GM18498 (cell line): Measurements from ENCODE around the gene AMBRA1.

ENCODE experiments used
- ATAC-seq: cut with Tn5 transposase; IDR thresholded peaks from one replicate; pipeline ENCODE4 v1.9.1; 2021; ENCODE audit warnings: mild to moderate bottlenecking, moderate library complexity; ENCODE audit not compliant: unreplicated experiment

AMBRA1 gene

DNA sequence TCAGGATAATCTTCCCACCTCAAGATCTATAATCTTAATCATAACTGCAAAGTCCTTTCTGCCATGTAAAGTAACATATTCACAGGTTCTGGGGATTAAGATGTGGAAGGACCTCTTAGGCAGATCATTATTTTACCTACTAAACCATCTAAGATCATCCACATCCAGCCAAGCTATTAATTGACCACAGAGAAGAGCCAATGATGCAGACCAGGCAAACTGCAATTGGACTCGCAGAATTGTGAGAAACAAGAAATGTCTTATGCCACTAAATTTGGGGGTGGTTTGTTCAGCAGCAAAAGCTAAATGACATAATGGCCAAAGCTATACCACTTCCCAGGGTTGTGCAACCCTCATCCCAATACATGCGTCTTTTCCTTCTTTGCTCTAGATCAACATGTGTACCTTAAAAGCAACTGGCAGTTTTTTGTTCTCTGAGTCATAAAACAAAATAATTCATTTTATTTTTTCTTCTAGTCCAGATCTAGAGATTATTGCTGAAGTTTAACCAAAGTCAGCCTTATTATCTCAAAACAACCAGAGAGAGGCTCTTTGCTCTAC lies 113.6 kb downstream of the AMBRA1 start:
- no peak for ATAC-seq

DNA sequence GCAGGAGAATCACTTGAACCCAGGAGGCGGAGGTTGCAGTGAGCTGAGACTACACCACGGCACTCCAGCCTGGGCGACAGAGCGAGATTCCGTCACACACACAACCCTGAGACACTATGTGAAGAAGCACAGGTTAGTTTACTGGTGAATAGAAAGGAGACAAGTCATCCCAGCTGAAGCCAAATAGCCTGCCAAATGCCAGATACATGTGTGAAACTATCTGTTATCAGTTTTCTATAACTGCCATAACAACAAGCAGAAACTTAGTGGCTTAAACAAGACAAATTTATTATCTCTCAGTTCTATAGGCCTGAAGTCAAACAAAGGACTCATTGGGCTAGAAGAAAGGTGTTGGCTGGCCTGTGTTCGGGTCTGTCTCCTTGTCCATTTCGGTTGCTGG lies 114.2 kb downstream of the AMBRA1 start:
- ATAC-seq, result no peak

DNA sequence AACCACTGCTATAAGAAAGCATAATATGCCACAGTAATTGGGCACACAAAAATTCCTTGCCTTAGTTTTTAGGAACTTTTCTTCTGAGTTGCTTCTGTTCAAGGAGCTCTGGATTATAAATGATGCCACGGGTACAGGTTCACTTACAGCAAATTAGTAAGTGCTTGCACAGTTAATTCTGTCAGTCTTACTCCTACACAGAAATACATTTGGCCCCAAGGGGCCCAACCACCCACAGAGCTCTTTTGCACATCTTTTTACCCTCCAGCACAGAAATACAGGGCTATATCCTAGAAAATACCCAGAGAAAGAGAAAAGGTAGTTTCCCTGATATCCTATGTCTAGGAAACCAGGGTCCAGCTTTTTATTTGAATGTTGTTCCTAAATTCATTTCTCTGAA lies 115.6 kb downstream of the AMBRA1 start:
- ATAC-seq, result no peak

DNA sequence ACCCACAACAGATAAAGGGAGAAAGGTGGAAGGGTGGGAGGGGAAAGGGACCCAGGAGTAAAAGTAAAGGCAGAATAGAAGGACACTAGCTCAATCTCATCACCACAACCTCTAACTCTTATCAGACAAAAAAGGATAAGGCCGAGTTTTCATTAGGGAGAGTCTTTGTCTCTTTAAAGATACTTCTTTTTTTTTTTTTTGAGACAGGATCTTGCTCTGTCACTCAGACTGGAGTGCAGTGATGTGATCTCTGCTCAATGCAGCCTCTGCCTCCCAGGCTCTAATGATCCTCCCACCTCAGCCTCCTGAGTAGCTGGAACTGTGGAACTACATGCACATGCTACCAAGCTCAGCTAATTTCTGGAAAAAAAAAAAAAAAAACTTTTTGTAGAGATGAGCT lies 116.7 kb downstream of the AMBRA1 start:
- no peak for ATAC-seq

DNA sequence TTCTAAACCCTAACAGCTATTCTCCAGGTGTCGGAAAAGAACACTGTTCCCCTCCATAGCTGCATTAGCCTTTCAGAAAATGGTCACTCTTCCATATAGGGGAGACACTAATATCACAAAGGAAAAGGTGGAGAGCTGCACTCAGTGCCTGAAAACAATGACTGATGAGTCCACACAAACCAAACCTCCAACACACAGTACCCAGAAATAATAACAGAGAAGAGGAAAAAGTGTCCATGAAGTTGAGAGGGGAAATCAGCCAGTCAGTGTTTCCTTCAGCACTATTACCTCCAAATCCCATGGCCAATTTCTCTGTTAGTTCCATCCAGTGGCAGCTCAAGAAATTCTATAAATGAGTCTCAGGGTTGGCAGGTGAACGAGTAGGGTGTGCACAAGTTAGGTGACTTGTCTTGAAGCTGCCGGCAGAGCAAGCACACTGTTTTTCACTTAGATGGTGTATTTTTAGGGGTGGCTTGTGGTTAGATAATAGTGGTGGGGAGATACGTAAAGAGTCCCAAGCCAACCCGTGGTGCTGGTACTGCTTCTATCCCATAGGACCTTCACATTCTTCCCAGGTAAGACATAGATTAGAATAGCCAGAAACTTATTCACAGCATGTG lies 117.8 kb downstream of the AMBRA1 start:
- no peak for ATAC-seq

DNA sequence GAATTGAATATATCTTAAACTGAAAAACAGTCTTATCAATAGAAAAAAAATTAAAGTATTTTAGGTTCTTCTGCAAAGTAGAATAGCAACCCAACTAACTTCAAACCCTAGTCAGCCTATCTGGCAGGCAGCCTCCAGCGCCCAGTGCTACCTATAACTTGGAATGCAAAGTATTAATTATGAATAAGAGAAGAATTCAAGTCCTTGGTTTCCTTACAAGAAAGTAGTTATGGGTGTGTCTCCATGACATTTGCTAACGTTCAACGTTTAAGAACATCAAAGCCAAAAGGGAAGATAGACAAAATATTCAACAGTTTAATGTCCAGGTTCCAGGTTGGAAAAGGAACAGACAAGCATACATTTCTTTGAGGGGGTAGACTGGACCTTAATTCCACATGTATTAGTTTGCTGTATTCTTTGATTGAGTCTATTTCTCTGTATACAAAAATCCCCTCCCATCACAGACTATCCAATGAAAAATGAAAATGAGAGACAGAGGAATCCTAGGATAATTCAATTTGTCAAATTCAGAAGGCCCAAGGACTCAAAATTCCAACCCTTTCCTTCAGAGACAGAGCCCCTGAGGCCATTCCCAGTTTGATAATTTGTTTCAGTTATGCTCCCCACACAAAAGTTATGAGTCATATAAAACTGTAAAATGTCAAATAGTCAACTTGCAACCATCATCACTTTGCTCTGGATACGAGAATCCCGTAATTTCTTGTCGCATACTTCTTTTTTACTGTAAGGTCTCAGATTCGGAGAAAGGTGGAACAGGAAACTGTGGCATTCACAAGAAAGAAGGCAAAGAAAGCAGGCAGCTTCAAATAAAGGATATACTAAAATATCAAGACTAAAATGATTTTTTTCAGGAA lies 118.5 kb downstream of the AMBRA1 start:
- ATAC-seq, result no peak

DNA sequence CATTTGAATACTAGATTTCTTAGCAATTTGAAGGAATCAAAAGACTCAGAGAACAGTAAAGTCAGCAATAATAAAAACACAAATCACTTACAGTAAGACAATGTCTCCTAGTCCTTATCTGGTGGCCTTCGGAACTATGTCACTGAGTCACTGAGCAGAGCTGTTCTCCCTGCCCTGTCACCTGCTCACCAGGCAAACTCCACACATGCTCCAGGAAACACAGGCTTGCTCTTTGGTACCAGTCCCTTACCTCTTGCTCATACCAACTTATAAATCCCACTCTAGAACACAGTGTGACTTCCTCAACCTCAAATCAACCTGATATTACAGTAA lies 121.2 kb downstream of the AMBRA1 start:
- ATAC-seq, result no peak

DNA sequence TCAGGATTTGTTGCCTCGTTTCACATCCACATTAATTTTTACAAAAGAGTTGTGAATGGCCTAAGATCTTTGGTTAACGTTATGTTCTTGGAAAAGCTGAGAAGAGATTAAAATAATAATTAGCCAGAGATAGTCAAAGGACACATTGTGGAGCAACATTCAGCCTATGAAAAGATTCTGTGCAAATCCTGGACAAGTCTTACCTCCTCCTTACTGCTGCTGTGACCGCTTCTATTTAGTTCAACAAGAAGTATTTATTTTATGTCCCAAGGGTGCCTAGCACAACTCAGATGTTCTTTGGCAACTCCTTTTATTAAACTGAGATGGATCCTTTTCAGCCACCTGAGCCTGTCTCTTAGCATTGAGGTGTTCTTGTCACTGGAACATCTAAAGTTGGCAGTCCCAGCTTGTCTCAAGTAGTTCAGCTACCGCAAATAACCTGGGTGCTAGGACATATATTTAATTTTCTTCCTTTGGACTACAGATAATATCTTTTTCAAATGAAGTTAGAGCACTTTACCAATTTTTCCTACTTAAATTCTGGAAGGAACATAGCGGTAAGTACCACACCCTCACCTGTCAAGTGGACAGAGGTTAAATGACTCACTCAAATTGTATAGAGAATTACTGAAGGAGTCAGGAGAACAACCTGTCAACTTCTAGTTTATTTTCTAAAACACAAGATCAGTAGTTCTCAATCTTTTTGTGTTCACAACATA lies 121.7 kb downstream of the AMBRA1 start:
- ATAC-seq, result no peak

DNA sequence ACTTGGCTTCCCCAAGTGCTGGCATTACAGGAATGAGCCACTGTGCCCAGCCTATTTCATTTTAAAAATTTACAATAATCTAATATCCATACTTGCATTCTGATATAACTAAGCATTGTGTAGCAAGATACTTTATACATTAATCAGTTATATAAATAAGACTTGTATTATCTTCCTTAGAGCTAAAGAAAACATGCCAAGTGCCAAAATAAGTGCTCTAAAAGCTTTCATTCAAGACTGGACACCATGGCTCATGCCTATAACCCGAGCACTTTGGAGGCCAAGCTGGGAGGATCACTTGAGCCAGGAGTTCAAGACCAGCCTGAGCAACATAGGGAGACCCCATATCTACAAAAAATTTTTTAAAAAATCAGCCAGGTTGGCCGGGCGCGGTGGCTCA lies 123.9 kb downstream of the AMBRA1 start:
- ATAC-seq, result no peak

DNA sequence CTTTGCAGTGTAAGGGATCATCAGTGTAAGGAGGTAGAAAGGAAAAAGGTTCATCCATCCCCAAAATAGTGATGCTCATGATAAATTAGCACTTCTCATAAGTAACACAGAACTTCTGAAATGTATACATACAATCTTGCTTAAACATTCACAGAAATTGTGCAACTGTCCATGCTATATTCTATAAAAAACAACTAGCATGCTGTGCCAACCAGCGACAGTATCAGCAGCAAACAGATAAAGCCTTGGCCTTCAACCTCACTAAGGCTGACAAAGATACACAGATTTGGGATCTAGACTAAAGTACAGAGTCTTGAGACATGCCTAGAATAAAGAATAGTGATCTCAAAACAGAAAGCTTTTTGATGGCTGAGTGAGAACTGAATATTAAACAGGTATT lies 128.1 kb downstream of the AMBRA1 start:
- ATAC-seq, result no peak

DNA sequence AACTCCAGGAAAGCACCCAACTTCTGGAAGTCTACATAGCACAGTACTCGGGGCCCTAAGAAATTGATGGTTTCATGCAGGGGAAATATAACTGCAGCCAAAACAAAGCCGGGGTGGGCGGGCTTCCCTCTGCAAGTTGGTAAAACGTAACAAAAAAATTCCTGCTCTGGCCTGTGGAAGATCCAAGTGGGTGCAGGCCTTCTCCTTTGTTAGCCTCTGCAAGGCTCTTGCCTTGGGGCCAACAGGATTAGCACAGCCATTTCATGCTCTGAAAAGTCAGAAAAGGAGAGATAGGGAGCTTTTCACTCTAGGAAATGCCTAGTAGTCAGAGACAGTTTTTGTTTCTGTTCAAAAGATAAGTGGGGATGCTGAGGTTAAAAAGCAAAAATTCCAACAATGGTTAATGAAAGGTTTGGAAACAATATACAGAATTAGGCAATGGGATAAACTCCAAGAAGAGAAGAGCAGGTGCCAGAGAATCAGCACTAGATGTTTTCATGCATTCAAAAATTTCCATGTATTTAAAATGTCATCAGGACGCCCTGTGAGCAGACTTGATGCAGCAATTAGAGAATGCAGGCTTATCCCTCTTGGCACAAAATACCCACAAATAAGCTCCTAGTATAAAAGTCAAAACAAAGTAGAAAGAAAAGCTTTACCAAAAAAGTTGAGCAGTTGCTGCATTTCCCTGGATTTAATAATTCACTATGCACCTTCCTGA lies 130.0 kb downstream of the AMBRA1 start:
- ATAC-seq, result no peak

DNA sequence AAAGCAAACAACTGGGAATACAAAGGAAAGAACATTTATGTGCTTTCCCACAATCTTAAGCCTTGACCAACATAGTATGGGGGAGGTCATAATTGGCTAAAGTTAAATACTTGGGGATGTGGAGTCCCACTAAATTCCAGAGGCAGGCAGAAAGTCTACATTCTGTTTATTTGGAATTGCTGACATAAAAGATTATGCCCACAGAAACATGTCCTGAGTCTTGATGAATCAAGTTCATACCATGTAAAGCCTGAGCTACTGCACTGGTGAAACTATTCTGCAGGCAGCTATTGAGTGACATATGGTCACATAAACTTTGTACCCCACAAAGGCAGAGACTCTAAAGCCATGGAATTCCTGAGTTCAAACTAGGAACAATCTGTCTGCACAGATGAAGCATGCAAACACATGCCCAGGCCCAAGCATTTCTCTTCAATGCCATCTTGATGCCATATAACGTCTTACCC lies 132.3 kb downstream of the AMBRA1 start:
- ATAC-seq, result no peak

DNA sequence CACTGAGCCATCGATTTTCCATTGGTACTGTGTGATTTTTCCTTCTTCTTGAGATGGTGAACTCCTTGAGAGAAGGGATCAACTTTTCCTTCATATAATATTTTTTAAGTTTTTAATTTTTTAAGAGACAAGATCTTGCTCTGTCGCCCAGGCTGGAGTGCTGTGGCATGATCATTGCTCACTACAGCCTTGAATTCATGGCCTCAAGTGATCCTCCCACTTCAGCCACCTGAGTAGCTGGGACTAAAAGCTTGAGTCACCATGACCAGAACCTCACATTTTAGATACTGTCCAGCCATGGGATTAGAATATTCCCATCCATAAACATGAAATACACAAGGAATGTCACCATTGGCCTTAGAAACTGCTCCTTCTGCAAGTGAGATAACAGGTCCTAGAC lies 135.3 kb downstream of the AMBRA1 start:
- no peak for ATAC-seq

DNA sequence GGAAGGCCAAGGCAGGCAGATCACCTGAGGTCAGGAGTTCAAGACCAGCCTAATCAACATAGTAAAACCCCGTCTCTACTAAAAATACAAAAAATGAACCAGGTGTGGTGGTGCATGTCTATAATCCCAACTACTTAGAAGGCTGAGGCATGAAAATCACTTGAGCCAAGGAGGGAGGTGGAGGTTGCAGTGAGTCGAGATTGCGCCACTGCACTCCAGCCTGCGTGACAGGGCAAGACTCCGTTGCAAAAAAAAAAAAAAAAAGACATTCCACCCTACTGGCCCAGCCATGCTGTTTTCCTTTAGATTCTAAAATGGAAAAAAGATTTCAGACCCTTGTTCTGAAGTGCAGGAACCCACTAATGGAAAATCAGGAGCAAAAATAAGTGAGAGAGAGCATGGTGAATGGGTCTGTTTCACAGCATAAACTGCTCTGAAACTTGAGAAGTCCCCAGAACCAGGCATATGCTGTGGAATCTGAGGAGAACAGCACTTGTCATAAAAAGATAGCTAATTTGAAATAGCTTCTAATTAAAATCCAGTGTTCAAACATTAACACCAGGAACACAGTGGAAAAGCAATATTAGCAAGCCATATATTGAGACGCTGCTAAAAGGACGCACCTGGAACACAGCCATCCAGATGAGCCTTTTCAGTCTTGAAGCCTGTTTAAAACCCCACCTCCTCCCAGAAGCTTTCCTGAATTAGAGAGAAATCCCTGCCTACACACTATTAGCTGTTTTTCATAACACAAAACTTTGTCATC lies 136.0 kb downstream of the AMBRA1 start:
- no peak for ATAC-seq

DNA sequence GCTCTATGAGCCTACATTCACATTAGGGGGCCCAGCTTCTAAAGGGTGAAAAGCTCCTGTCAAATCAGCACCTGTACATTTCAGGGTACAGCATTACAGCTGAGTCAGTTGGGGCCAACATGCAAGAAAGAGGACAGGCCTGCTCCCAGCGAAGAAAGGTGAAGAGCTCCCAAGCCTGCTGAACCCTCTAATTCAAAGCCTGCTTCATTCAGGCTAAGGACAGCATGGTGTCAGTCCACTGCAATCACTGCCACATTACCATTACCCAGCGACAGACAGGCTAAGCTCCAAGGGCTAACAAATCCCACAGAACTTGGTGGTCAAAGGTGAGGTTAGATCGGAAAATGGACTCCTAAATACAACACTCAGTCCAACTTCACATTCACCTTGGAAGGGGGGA lies 136.8 kb downstream of the AMBRA1 start:
- no peak for ATAC-seq

DNA sequence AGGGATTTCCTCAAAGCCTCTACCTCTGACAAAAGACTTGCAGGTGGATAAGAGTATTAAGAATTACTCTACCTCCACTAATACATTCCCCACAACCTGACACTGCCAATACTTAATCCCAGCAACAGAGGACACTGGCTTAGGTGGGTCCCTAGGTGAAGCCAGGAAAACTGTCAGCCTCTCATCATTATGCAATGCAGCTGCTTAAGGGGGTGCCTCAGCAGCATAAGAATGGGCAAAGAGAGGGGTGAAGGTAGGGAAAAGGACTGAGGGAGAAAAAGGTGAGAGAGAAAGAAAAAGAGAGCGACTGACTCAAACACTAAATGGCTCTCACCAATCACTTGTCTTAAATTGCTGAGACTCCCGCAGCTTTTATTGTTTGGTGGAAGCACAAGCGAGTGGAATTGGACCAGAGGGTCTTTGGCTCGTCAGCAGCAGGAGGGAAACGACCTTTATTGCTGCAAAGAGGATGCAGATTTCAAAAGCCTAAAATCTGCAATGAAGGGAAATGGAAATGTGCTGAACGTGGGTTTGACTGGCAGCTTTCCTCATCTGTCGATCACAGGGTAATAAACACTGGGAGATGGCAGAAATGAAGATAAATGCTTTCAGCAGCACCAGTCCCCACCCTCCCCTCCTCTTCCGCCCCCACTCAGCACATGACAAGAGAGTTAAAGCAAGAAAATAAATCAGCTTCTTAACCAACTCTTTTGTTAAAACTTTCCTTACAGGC lies 137.4 kb downstream of the AMBRA1 start:
- no peak for ATAC-seq

DNA sequence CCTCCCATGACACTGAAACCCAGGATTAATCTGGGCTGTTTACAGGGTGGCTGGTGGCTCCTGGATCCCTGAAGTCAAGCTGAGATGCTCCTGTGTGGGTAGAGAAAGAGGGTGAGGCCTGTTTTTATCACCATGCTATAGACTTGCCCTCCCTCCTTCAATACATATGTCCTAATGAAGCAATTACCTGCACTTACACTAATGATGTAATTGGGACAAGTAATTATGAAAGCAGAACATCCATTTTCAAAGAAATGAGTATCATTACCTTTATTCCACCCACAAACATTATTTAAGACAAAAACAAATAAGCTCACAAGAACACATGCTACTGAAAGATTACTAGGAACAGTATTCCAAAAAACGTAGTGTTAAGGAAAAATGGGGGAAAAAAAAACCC lies 138.0 kb downstream of the AMBRA1 start:
- ATAC-seq, result no peak

DNA sequence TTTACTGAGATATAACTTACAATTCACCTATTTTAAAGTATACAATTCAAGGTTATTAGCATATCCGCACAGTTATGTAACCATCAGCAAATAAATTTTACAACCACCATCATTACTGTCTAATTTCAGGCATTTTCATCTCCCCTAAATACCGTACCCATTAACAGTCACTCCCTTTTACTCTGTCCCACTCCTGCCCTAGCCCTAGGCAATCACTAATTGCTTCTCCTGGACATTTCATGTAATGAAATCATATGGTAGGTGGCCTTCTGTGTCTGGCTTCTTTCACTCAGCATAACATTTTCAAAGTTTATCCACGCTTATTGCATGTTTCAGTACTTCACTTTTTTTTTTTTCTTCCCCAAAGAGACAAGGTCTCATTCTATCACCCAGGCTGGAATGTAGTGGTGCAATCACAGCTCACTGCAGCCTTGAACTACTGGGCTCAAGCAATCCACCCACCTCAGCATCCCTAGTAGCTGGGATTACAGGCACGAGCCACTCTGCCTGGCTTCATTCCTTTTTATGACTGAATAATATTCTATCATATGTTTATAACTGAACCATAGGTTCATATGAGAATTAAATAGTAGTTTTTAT lies 140.8 kb downstream of the AMBRA1 start:
- ATAC-seq, result no peak

DNA sequence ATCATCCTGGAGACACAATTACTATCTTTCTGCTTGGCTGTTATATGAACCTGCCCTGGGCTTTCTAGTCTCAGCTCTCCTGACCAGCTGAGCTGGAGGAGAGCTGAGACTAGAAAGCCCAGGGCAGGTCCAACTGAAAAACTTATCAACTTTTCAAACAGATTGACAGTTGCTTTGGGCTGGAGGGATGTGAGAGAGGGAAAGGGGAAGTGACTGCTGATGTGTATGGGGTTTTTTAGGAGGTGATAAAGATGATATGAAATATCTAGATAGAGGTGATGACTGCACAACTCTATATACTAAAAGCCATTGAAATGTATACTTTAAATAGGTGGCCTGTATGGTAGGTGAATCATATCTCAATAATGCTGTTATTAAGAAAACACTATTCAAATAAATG lies 142.1 kb downstream of the AMBRA1 start:
- no peak for ATAC-seq
